SK-N-SH (cell line): ENCODE measurements around the gene PTPRC. TPM values are rescaled to one million over a fixed set of nuclear protein-coding genes. Genes with fewer than 3 reads are reported as not detected.

Experiments
- CTCF ChIA-PET: fragments of 300-600, 350-600 bp; formaldehyde crosslinking; extraction: SDS; loops from one replicate; lab custom pipeline; 2021; lab: Yijun Ruan, JAX
- POLR2A ChIA-PET: fragments of 350-600 bp; sonication (Branson Sonifier 250); formaldehyde crosslinking; extraction: SDS; loops from one replicate; lab custom pipeline; 2020; ENCODE audit warnings: antibody characterized with exemption, inconsistent platforms; lab: Yijun Ruan, JAX
- DNase-seq: peaks from one replicate; pipeline ENCODE4 v3.0.0; 2012
- H2AFZ ChIP-seq: fragments of 200-600 bp; sonication (generic); 2 replicates; pipeline ENCODE4 v1.8.1; 2016; ENCODE audit warnings: antibody characterized with exemption, mild to moderate bottlenecking, low read depth
- H3F3A ChIP-seq: fragments of 200-600 bp; sonication (generic); replicated peaks from 2 replicates; pipeline ENCODE3; 2016; ENCODE audit warnings: antibody characterized with exemption, mild to moderate bottlenecking; ENCODE audit not compliant: insufficient read depth
- H3K27ac ChIP-seq, 2 experiments: fragments of 200-500 bp in 1 of 2; fragments of 200-600 bp in 1 of 2; sonication (Bioruptor generic) in 1 of 2; sonication (generic), shearing (Covaris generic) in 1 of 2; 2 replicates each; pipeline versions ENCODE4 v1.5.1 to v1.6.1; 2014 to 2016; ENCODE audit warnings: low read depth in 2 of 2, inconsistent platforms in 1 of 2, low read length in 1 of 2, mild to moderate bottlenecking in 1 of 2, mixed read lengths in 1 of 2
- H3K27me3 ChIP-seq: fragments of 200-600 bp; sonication (generic), shearing (Covaris generic); 2 replicates; pipeline ENCODE4 v1.6.1; 2016; ENCODE audit warnings: mixed run types; ENCODE audit not compliant: insufficient read depth
- H3K36me3 ChIP-seq, 2 experiments: fragments of 200-500 bp in 1 of 2; fragments of 200-600 bp in 1 of 2; sonication (Bioruptor generic) in 1 of 2; sonication (generic) in 1 of 2; replicated peaks in 1 of 2; 2 replicates each; pipeline versions ENCODE3 to v1.5.1; 2014 to 2016; ENCODE audit warnings: low read length in 1 of 2, mild to moderate bottlenecking in 1 of 2; ENCODE audit not compliant: insufficient read depth in 2 of 2, control insufficient read depth in 1 of 2
- H3K4me1 ChIP-seq, 2 experiments: fragments of 200-500 bp in 1 of 2; fragments of 200-600 bp in 1 of 2; sonication (Bioruptor generic) in 1 of 2; sonication (generic), shearing (Covaris generic) in 1 of 2; 2 replicates each; pipeline versions ENCODE4 v1.5.1 to v1.6.1; 2014 to 2016; ENCODE audit warnings: low read depth in 1 of 2, low read length in 1 of 2, mixed run types in 1 of 2; ENCODE audit not compliant: insufficient read depth in 2 of 2, control insufficient read depth in 1 of 2
- H3K4me2 ChIP-seq: fragments of 200-600 bp; sonication (generic), shearing (Covaris generic); 2 replicates; pipeline ENCODE4 v1.6.1; 2017; ENCODE audit warnings: mixed run types
- H3K4me3 ChIP-seq, 2 experiments: fragments of 200-500 bp in 1 of 2; fragments of 200-600 bp in 1 of 2; sonication (Bioruptor generic) in 1 of 2; sonication (generic), shearing (Covaris generic) in 1 of 2; 2 replicates each; pipeline versions ENCODE4 v1.5.1 to v1.8.1; 2014 to 2016; ENCODE audit warnings: low read depth in 2 of 2, inconsistent platforms in 1 of 2, low read length in 1 of 2, mild to moderate bottlenecking in 1 of 2, mixed read lengths in 1 of 2, moderate library complexity in 1 of 2
- H3K79me2 ChIP-seq: fragments of 200-600 bp; sonication (generic); 2 replicates; pipeline ENCODE4 v1.8.1; 2017; ENCODE audit warnings: mild to moderate bottlenecking; ENCODE audit not compliant: insufficient read depth
- H3K9ac ChIP-seq: fragments of 200-600 bp; sonication (generic); 2 replicates; pipeline ENCODE4 v1.6.1; 2017; ENCODE audit warnings: mixed run types
- H3K9me2 ChIP-seq: fragments of 200-600 bp; sonication (generic); 2 replicates; pipeline ENCODE4 v1.6.1; 2017; ENCODE audit warnings: mixed run types
- H3K9me3 ChIP-seq: fragments of 200-600 bp; sonication (generic); 2 replicates; pipeline ENCODE4 v1.6.1; 2017; ENCODE audit warnings: mixed run types, mild to moderate bottlenecking, moderate library complexity
- H4K20me1 ChIP-seq: fragments of 200-600 bp; sonication (generic); 2 replicates; pipeline ENCODE4 v1.6.1; 2017; ENCODE audit warnings: mild to moderate bottlenecking, mixed run types; ENCODE audit not compliant: insufficient read depth
- ELF1 ChIP-seq: IDR thresholded peaks from 2 replicates; pipeline ENCODE4 v1.4.0; 2012
- EZH2phosphoT487 ChIP-seq: fragments of 200-600 bp; sonication (generic); IDR thresholded peaks from 2 replicates; pipeline ENCODE4 v1.6.1; 2017; ENCODE audit warnings: low read depth, mixed run types, mild to moderate bottlenecking, antibody characterized with exemption, moderate library complexity, borderline replicate concordance
- FOSL2 ChIP-seq: IDR thresholded peaks from 2 replicates; pipeline ENCODE4 v1.4.0; 2012; ENCODE audit warnings: low read depth, mild to moderate bottlenecking, moderate library complexity, borderline replicate concordance
- MXI1 ChIP-seq: IDR thresholded peaks from 2 replicates; pipeline ENCODE4 v1.6.1; 2012; ENCODE audit warnings: mild to moderate bottlenecking, low read depth, low read length, improper control_type of control experiment
- NRF1 ChIP-seq: IDR thresholded peaks from 2 replicates; pipeline ENCODE4 v1.6.1; 2012; ENCODE audit warnings: low read depth, mild to moderate bottlenecking, low read length
- POLR2AphosphoS5 ChIP-seq: IDR thresholded peaks from 2 replicates; pipeline ENCODE4 v1.6.1; 2012; ENCODE audit warnings: low read depth, low read length
- RCOR1 ChIP-seq: fragments of 150-350 bp; IDR thresholded peaks from 2 replicates; pipeline ENCODE4 v1.6.1; 2017; ENCODE audit warnings: antibody characterized with exemption, low read length
- RXRA ChIP-seq: IDR thresholded peaks from 2 replicates; pipeline ENCODE4 v1.4.0; 2012; ENCODE audit warnings: low read depth, mild to moderate bottlenecking, borderline replicate concordance
- TEAD4 ChIP-seq: IDR thresholded peaks from 2 replicates; pipeline ENCODE4 v1.4.0; 2012; ENCODE audit warnings: mild to moderate bottlenecking, borderline replicate concordance; ENCODE audit not compliant: insufficient read depth
- WGBS: methylation state at CpG from one replicate; pipeline ENCODE4 v1.1.6; 2017; ENCODE audit warnings: low lambda C conversion rate; 5-methylcytosine and 5-hydroxymethylcytosine counted together
- polyA plus RNA-seq, 3 experiments: library from polyadenylated mRNA; depleted of rRNA; stranded (reverse); fragments of >200 nt; gene quantifications; 2 replicates each; pipeline ENCODE4 v1.2.3, GENCODE V29; 2012
- TF ChIP-seq, protein P1 (sequence below): fragments of 200-600 bp; sonication (generic); IDR thresholded peaks from 2 replicates; pipeline ENCODE4 v1.6.1; 2017; ENCODE audit warnings: antibody characterized with exemption, mild to moderate bottlenecking, moderate library complexity
- TF ChIP-seq, protein P2 (sequence below): IDR thresholded peaks from 2 replicates; pipeline ENCODE4 v1.4.0; 2012; ENCODE audit warnings: low read depth, borderline replicate concordance
- TF ChIP-seq, protein P3 (sequence below): IDR thresholded peaks from 2 replicates; pipeline ENCODE4 v1.4.0; 2012; ENCODE audit warnings: low read depth
- TF ChIP-seq, protein P4 (sequence below): fragments of 150-350 bp; IDR thresholded peaks from 2 replicates; pipeline ENCODE4 v1.6.1; 2016; ENCODE audit warnings: mild to moderate bottlenecking, low read depth, low read length
- TF ChIP-seq, protein P5 (sequence below): fragments of 150-350 bp; IDR thresholded peaks from 2 replicates; pipeline ENCODE4 v1.6.1; 2017; ENCODE audit warnings: antibody characterized with exemption, low read length, low read depth, borderline replicate concordance
- TF ChIP-seq, protein P6 (sequence below): IDR thresholded peaks from 2 replicates; pipeline ENCODE4 v1.6.1; 2012; ENCODE audit warnings: mild to moderate bottlenecking, low read depth, low read length, moderate library complexity

Gene PTPRC
- polyA plus RNA-seq, 1 of the 3 experiments (the other 2 are of a cell fraction): 0.03 TPM

DNA sequence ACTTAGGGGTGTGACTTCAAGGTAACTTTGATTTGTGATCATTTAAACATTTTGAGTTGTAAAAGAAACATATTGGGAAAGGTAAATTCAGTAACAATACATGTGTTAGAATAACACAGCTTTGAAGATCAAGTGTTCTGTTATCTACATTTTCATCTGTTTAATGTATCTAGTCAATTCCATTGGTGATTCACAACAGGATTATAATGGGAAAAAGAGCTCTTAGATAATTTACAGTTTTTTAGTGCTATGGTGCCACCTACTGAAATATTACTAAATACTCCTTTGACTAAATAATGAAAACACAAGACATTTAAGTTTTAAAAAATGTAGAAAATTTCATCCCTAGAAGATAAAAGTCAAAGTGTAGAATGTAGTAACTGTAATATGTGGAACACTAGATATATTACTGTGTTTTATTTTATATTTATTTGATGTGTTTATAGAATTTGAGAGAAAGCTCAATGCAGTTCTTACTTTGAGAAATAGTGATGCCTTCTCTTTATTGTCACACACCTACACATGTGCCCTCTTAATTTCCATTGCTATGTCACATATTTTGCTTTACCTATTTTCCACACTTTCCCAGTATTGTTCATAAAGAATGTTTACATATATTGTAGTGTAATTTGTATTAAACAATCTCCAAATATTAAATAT lies 47.4 kb downstream of the PTPRC start (continued):
- TF ChIP-seq TEAD4 (no peak), MXI1 (no peak), POLR2AphosphoS5 (no peak), RCOR1 (0 out of 2 replicates have a peak, but pooled peaks have one; percentile 15), EZH2phosphoT487 (no peak)
- TF ChIP-seq, protein P1, sequence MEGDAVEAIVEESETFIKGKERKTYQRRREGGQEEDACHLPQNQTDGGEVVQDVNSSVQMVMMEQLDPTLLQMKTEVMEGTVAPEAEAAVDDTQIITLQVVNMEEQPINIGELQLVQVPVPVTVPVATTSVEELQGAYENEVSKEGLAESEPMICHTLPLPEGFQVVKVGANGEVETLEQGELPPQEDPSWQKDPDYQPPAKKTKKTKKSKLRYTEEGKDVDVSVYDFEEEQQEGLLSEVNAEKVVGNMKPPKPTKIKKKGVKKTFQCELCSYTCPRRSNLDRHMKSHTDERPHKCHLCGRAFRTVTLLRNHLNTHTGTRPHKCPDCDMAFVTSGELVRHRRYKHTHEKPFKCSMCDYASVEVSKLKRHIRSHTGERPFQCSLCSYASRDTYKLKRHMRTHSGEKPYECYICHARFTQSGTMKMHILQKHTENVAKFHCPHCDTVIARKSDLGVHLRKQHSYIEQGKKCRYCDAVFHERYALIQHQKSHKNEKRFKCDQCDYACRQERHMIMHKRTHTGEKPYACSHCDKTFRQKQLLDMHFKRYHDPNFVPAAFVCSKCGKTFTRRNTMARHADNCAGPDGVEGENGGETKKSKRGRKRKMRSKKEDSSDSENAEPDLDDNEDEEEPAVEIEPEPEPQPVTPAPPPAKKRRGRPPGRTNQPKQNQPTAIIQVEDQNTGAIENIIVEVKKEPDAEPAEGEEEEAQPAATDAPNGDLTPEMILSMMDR: peak; percentile 74
- TF ChIP-seq, protein P2, sequence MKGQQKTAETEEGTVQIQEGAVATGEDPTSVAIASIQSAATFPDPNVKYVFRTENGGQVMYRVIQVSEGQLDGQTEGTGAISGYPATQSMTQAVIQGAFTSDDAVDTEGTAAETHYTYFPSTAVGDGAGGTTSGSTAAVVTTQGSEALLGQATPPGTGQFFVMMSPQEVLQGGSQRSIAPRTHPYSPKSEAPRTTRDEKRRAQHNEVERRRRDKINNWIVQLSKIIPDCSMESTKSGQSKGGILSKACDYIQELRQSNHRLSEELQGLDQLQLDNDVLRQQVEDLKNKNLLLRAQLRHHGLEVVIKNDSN: no peak

DNA sequence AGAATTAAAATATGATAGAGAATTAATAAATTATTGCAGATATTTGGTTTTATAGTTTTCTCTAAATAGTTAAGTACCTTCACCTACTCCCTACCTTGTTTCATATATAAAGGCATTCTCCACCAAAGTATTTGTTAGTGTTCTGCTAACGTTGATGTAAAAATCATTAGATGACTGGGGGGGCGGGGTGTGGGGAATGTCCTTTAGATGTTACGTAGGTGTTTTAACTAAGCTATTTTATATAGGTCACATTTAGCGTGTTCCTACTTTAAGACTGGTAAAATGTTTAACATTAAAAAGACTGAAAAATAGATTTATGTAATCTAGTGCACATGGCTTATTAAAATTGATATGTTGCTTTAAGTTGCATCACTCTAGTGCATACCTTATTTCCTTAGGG lies 48.6 kb downstream of the PTPRC start:
- CTCF ChIA-PET: interaction anchor here (1.9 kb wide), 1 partner anchor 15 kb away, joined by 6 read pairs; no protein-coding TSS in a partner anchor
- no peaks in the 10 kb centered on the region for H4K20me1 ChIP-seq

DNA sequence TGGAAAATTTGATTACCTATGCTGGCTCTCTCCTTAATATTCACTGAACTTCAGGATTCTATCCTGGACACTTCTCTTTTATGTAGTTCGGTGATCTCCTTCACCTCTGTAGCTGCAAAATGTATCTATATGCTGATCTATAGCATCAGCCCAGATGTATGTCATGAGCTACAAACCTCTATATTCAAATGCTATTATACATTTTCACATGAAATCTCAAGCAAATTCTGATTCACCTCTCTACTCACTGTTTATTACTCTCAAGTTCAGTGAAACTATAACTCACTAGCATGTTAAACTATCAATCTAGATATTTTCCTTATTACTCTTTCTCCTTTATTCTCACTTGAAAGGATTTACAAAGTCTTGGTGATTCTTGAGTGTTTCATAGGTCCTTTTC lies 52.2 kb downstream of the PTPRC start:
- H2AFZ ChIP-seq: no peak overlapping the region
- H3K9me2 ChIP-seq: no peaks in the 10 kb centered on the region
- no peak for DNase-seq
- POLR2A ChIA-PET: no interaction called here
- H3K4me3 ChIP-seq: no peak overlapping the region
- no peak overlapping the region for H3K9ac ChIP-seq
- no peaks in the 10 kb centered on the region for H3K79me2 ChIP-seq
- H3K27me3 ChIP-seq: no peaks in the 10 kb centered on the region
- H3F3A ChIP-seq: no peaks in the 10 kb centered on the region
- no peaks in the 10 kb centered on the region; a peak in 2 of 4 replicates for H3K4me1 ChIP-seq
- WGBS: 96% methylated on average over 1 of the region's 1 CpG
- H3K4me2 ChIP-seq: no peak overlapping the region
- CTCF ChIA-PET: no interaction called here
- no peaks in the 10 kb centered on the region for H3K9me3 ChIP-seq
- no peak overlapping the region for H3K27ac ChIP-seq
- no peaks in the 10 kb centered on the region for H3K36me3 ChIP-seq
- H4K20me1 ChIP-seq: no peaks in the 10 kb centered on the region
- no peak for TF ChIP-seq RXRA
- TF ChIP-seq, protein P3, sequence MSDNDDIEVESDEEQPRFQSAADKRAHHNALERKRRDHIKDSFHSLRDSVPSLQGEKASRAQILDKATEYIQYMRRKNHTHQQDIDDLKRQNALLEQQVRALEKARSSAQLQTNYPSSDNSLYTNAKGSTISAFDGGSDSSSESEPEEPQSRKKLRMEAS: no peak
- TF ChIP-seq, protein P4, sequence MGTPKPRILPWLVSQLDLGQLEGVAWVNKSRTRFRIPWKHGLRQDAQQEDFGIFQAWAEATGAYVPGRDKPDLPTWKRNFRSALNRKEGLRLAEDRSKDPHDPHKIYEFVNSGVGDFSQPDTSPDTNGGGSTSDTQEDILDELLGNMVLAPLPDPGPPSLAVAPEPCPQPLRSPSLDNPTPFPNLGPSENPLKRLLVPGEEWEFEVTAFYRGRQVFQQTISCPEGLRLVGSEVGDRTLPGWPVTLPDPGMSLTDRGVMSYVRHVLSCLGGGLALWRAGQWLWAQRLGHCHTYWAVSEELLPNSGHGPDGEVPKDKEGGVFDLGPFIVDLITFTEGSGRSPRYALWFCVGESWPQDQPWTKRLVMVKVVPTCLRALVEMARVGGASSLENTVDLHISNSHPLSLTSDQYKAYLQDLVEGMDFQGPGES: no peak
- TF ChIP-seq, protein P5, sequence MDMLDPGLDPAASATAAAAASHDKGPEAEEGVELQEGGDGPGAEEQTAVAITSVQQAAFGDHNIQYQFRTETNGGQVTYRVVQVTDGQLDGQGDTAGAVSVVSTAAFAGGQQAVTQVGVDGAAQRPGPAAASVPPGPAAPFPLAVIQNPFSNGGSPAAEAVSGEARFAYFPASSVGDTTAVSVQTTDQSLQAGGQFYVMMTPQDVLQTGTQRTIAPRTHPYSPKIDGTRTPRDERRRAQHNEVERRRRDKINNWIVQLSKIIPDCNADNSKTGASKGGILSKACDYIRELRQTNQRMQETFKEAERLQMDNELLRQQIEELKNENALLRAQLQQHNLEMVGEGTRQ: no peak
- TF ChIP-seq FOSL2: no peak
- no peak for TF ChIP-seq POLR2AphosphoS5
- TF ChIP-seq, protein P6, sequence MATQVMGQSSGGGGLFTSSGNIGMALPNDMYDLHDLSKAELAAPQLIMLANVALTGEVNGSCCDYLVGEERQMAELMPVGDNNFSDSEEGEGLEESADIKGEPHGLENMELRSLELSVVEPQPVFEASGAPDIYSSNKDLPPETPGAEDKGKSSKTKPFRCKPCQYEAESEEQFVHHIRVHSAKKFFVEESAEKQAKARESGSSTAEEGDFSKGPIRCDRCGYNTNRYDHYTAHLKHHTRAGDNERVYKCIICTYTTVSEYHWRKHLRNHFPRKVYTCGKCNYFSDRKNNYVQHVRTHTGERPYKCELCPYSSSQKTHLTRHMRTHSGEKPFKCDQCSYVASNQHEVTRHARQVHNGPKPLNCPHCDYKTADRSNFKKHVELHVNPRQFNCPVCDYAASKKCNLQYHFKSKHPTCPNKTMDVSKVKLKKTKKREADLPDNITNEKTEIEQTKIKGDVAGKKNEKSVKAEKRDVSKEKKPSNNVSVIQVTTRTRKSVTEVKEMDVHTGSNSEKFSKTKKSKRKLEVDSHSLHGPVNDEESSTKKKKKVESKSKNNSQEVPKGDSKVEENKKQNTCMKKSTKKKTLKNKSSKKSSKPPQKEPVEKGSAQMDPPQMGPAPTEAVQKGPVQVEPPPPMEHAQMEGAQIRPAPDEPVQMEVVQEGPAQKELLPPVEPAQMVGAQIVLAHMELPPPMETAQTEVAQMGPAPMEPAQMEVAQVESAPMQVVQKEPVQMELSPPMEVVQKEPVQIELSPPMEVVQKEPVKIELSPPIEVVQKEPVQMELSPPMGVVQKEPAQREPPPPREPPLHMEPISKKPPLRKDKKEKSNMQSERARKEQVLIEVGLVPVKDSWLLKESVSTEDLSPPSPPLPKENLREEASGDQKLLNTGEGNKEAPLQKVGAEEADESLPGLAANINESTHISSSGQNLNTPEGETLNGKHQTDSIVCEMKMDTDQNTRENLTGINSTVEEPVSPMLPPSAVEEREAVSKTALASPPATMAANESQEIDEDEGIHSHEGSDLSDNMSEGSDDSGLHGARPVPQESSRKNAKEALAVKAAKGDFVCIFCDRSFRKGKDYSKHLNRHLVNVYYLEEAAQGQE: no peak
- no peak for TF ChIP-seq RCOR1
- TF ChIP-seq EZH2phosphoT487: no peak
- TF ChIP-seq ELF1: no peak

More for the DNA sequence above, 48.6 kb downstream of the PTPRC start:
- 87% methylated on average over 4 of the region's 4 CpGs for WGBS
- Histone ChIP-seq H3K4me2 (no peak overlapping the region), H3K27ac (no peak overlapping the region), H2AFZ (no peak overlapping the region), H3K9me3 (no peaks in the 10 kb centered on the region), H3F3A (peaks cover 8% of the 10 kb centered on the region), H3K4me1 (peaks cover 20 to 28% of the 10 kb centered on the region in 2 experiments; a peak in 2 of 4 replicates), H3K27me3 (no peaks in the 10 kb centered on the region), H3K79me2 (no peaks in the 10 kb centered on the region), H3K36me3 (no peaks in the 10 kb centered on the region), H3K9ac (no peak overlapping the region), H3K4me3 (no peak overlapping the region), H3K9me2 (no peaks in the 10 kb centered on the region)
- TF ChIP-seq NRF1: no peak
- no peak for TF ChIP-seq RCOR1
- DNase-seq: no peak
- POLR2A ChIA-PET: no interaction called here
